Fibroblast of pulmonary artery (primary cell): ENCODE results near the gene IMMT.
"Not testable (repeated sequence)": the region's sequence is repeated elsewhere in the genome, so short reads cannot be mapped to it uniquely, and the experiment has no call there.

ENCODE experiments used
- DNase-seq: peaks from one replicate; pipeline ENCODE4 v3.0.0-alpha.2; 2010; ENCODE audit warnings: low read depth
- H3K4me3 ChIP-seq: replicated peaks from 2 replicates; pipeline ENCODE4 v1.5.1; 2011; ENCODE audit warnings: low read depth, mild to moderate bottlenecking, control low read depth, low read length, moderate library complexity
- TF ChIP-seq, protein P1 (sequence below): IDR thresholded peaks from 2 replicates; pipeline ENCODE4 v1.5.1; 2011; ENCODE audit warnings: mild to moderate bottlenecking, control low read depth, low read length, inconsistent platforms; ENCODE audit errors: missing control alignments

Gene IMMT

DNA sequence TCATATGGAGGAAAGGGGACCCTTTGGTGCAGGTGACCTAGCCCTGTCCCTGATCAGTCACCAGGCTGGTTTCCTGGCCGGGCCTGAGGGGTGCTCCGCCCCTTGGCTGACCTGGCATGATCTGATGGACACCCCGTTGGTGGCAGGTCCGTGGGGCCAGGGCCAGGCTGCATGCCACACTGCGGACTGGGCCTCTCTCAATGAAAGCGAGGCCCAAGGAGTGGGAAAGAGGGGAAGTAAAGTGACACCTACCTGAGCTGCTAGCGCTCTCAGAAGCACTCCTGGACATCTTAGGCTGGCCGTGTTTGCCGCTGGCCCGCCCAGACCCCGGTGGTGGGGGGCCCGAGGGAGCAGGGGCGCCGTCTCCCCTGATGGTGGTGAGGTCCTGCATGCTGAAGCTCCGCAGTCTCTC lies 37.1 kb upstream of the IMMT start:
- TF ChIP-seq, protein P1, sequence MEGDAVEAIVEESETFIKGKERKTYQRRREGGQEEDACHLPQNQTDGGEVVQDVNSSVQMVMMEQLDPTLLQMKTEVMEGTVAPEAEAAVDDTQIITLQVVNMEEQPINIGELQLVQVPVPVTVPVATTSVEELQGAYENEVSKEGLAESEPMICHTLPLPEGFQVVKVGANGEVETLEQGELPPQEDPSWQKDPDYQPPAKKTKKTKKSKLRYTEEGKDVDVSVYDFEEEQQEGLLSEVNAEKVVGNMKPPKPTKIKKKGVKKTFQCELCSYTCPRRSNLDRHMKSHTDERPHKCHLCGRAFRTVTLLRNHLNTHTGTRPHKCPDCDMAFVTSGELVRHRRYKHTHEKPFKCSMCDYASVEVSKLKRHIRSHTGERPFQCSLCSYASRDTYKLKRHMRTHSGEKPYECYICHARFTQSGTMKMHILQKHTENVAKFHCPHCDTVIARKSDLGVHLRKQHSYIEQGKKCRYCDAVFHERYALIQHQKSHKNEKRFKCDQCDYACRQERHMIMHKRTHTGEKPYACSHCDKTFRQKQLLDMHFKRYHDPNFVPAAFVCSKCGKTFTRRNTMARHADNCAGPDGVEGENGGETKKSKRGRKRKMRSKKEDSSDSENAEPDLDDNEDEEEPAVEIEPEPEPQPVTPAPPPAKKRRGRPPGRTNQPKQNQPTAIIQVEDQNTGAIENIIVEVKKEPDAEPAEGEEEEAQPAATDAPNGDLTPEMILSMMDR: no peak
- no peak overlapping the region for H3K4me3 ChIP-seq
- DNase-seq: no peak

DNA sequence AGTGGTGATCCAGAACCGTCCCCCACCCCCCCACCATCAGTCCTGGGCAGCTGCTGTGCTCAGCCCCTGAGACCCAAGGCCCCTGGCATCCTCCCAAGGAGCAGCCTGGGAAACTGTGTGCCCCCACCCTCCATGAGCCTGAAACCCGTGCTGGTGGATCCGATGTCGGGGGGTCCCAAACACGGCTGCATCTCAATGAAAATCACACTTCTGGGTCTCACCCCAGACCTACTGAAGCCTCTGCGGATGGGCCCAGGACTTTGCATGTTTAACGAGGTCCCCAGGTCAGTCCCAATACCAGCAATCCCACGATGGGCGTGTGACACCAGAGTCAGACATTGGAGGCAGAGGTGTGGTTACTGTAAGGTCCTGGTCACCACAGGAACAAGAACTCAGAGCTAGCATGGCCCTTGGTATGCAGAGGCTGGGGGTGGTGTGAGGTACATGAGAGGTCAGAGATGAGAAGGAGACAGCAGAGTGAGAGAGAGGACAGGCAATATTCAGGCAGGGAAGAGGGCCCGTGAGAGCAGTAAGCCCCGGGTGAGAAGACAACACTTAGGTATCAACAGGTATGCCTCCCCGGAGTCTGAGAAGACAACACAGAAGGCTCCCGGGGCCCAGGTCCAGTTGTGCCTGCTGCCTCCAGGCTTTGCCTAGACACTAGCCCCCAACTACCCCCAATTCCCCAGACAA lies 36.6 kb upstream of the IMMT start:
- DNase-seq: no peak
- H3K4me3 ChIP-seq: no peak overlapping the region
- TF ChIP-seq, protein P1: no peak

DNA sequence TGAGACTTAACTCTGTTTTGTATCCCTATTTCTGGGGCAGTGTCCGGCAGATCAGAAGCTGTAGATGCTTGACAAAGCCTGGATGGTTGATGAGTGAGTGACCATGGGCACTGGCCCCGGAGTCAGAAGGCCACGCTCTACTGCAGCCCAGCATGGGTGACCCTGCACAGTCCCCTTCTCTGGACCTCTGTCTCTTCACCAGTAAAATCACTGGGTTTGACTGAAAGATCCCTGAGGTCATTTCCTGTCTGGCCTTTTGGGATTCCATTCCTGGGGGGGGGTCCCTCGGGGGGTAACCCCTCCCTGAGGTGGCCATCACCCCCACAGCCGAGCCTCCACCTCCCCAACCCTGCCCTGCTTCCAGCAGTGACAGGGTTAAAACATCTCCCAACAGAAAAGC lies 35.7 kb upstream of the IMMT start:
- no peak overlapping the region for H3K4me3 ChIP-seq
- DNase-seq: no peak
- TF ChIP-seq, protein P1: no peak

DNA sequence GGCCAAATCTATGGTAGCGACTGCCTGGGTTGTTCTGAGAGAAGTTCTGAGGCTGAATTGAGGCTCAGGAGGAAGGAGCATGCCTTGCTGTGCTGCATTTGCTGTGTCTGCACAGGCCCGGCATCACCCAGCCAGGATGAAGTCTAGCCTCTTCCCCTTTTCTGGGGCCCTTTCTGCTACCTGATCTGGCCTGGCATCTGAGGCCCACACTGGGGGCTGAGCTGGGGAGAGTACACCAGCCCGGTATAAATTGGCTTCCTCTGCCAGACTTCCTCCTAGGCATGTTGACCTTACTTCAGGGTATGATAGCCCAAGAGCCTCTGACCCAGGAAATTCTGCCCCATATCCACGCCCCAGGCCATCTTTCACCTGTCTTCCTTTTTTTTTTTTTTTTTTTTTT lies 34.0 kb upstream of the IMMT start:
- TF ChIP-seq, protein P1: no peak
- no peak overlapping the region for H3K4me3 ChIP-seq
- no peak for DNase-seq

DNA sequence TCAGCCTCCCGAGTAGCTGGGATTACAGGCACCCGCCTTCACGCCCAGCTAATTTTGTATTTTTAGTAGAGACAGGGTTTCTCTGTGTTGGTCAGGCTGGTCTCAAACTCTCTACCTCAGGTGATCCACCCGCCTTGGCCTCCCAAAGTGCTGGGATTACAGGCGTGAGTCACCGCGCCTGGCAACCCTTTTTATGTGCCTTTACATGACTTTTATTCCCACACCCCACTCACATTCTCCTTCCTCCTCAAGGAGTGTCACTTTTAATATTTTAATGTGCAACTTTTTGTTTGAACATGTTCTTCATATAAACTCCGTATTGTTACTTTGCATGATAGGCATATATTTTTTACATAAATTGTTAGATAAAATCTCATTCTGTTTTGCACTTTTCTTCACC lies 33.3 kb upstream of the IMMT start:
- H3K4me3 ChIP-seq, DNase-seq: not testable (repeated sequence)

DNA sequence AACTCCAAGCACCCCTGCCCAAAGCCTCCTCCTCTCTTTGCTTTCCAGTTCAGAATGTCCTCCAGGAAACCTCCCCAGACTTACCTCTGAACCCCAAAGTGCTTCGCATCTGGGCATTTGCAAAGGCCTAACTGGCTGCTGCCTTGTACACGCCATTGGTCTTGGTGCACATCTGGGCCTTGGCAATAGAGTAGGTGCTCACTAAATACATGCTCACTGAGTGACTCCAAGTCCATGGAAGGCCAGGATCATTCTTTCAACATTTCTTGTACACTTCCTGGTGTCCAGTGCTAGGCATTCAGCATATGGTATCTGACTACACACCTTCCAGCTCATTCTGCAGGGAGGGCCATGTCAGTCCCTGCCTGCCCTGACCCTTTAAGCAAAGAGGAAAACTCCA lies 32.4 kb upstream of the IMMT start:
- no peak overlapping the region for H3K4me3 ChIP-seq
- no peak for DNase-seq
- TF ChIP-seq, protein P1: no peak

DNA sequence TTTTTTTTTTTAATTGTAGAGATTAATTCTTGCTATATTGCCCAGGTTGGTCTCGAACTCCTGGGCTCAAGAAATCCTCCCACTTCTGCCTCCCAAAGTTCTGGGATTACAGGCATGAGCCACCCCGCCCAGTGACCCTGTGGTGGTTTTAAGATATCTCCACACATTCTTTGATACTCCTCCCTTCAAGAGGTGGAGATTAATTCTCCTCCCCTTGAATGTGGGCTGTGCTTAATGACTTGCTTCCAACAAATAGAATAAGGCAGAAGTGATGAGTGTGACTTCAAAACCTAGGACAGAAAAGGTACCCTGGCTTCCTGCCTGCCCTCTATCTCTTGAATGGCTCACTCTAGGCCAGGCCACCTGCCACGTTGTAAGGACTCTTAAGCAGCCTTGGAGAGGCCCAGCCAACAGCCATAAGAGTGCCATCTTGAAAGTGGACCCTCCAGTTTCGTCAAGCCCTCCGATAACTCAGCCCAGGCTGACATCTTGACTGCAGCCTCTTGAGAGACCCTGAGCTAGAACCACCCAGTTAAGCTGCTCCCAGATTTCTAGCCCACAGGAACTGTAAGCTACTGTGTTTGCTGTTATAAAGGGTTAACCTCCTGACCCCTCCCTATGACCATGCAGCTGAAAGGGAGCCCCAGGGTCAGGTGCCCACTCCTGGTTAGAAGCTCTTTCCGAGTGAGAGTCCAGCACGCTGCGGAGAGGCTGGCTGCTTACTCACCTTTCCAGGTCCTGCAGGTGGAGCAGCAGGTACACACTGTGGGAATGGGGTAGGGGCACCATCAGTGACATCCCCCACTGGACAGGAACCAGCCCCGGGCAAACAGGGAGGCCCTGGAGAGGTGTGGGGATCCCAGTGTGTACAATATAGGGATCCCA lies 31.6 kb upstream of the IMMT start:
- DNase-seq: no peak
- no peak overlapping the region for H3K4me3 ChIP-seq

More for the DNA sequence above, 31.6 kb upstream of the IMMT start:
- TF ChIP-seq, protein P1: no peak
